Astrocyte (in vitro differentiated cells and primary cell): Measurements from ENCODE around the gene SEL1L2.

Source experiments
- CTCF ChIP-seq: IDR thresholded peaks from 2 replicates; pipeline ENCODE4 v1.5.1; 2011; ENCODE audit warnings: low read depth, mild to moderate bottlenecking, inconsistent platforms, low read length, moderate library complexity; ENCODE audit not compliant: insufficient read depth
- EZH2 ChIP-seq: IDR thresholded peaks from 2 replicates; pipeline ENCODE4 v1.6.1; 2012; ENCODE audit warnings: mild to moderate bottlenecking, low read length, inconsistent platforms; ENCODE audit not compliant: insufficient read depth

- no peak for TF ChIP-seq CTCF
- no peak for TF ChIP-seq EZH2
Observed at GRCh38 chr20:13816757-13817156, 173.7 kb downstream of the SEL1L2 start.
